ENCODE results near the gene APOD. TPM values are rescaled to one million over a fixed set of nuclear protein-coding genes. Genes with fewer than 3 reads are reported as not detected.

The APOD gene
- total RNA-seq, 1 donor = 1.4 TPM

DNA sequence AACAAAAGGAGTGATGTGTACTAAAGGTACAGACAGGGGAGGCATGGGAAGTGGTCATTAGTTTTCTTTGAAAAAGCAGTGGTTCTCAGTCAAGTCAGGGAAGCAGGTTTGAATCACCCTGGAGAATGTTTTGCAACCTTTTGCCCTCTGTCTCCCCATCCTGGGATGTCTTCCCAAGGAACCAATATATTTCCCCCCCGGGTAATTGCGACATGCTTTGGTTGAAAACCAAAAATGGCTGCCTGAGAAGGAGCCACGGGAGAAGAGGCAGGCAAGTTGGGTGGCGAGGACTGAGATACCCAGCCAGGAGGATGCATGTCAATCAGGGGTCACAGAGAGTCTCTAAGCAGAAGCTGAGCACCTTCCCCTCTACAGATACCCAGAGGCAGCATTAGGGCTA, 20.4 kb downstream of the APOD start:
- H2AFZ ChIP-seq (ENCODE audit: low read length) = no peak overlapping the region
- H3K4me2 ChIP-seq (ENCODE audit: insufficient read depth, low read length) = no peak overlapping the region
- TF ChIP-seq, protein P1, sequence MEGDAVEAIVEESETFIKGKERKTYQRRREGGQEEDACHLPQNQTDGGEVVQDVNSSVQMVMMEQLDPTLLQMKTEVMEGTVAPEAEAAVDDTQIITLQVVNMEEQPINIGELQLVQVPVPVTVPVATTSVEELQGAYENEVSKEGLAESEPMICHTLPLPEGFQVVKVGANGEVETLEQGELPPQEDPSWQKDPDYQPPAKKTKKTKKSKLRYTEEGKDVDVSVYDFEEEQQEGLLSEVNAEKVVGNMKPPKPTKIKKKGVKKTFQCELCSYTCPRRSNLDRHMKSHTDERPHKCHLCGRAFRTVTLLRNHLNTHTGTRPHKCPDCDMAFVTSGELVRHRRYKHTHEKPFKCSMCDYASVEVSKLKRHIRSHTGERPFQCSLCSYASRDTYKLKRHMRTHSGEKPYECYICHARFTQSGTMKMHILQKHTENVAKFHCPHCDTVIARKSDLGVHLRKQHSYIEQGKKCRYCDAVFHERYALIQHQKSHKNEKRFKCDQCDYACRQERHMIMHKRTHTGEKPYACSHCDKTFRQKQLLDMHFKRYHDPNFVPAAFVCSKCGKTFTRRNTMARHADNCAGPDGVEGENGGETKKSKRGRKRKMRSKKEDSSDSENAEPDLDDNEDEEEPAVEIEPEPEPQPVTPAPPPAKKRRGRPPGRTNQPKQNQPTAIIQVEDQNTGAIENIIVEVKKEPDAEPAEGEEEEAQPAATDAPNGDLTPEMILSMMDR (IDR thresholded peaks at IDR 0.05; ENCODE audit: extremely low read depth, low read depth, low read length) = no peak
- no peaks in the 10 kb centered on the region for H3K9me3 ChIP-seq (ENCODE audit: low read depth, low read length)
- no peak overlapping the region for H3K4me3 ChIP-seq (ENCODE audit: insufficient read depth, low read length)
- no peak for DNase-seq (ENCODE audit: insufficient read length, low spot score, missing footprints)
- H4K20me1 ChIP-seq (ENCODE audit: insufficient read depth, low read length) = no peaks in the 10 kb centered on the region
- H3K27ac ChIP-seq (ENCODE audit: low read depth, low read length) = no peak overlapping the region
- peaks cover 6% of the 10 kb centered on the region for H3K27me3 ChIP-seq (ENCODE audit: insufficient read depth, low read length)
- no peaks in the 10 kb centered on the region for H3K36me3 ChIP-seq (ENCODE audit: insufficient read depth, low read length)
- H3K4me1 ChIP-seq (ENCODE audit: insufficient read depth, low read length) = no peaks in the 10 kb centered on the region
- no peaks in the 10 kb centered on the region for H3K79me2 ChIP-seq (ENCODE audit: insufficient read depth, low read length)

DNA sequence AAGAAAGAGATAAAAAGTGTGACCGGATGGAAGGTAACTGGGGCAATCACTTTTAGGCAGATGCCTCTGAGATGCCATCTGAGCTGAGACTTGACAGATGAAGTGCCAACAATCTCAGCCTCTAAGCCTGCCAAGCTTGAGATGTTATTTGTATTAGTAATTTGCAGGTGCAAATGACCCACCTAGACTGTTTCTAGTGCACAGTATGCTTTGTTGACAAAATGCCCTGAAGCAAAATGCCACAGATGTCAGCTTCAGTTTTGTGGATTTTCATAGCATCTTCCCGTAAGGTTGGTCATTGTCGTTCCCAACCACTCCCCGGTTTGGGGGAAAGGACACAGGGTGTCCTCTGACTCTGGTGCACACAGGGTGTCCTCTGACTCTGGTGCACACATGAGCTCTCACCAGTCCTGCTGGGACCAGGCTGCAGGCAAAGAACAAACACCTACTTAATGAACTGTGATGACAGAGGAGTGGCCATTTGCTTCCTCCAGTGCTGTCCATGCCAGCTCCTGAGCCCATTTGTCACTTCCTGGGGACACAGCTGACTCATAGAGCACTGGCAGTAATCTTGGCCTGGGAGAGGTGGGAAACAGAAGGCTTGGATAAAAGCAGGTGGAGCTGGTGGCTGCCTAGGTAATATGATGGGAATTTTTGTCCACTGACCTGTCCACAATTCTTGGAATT, 23.9 kb downstream of the APOD start:
- H3K27ac ChIP-seq (ENCODE audit: low read depth, low read length) = no peak overlapping the region
- TF ChIP-seq, protein P1 (IDR thresholded peaks at IDR 0.05; ENCODE audit: extremely low read depth, low read depth, low read length) = no peak
- no peaks in the 10 kb centered on the region for H3K9me3 ChIP-seq (ENCODE audit: low read depth, low read length)
- no peaks in the 10 kb centered on the region for H3K4me1 ChIP-seq (ENCODE audit: insufficient read depth, low read length)
- H3K4me3 ChIP-seq (ENCODE audit: insufficient read depth, low read length) = no peak overlapping the region
- H3K4me2 ChIP-seq (ENCODE audit: insufficient read depth, low read length) = no peak overlapping the region
- H3K79me2 ChIP-seq (ENCODE audit: insufficient read depth, low read length) = no peaks in the 10 kb centered on the region
- peaks cover 12% of the 10 kb centered on the region for H3K27me3 ChIP-seq (ENCODE audit: insufficient read depth, low read length)
- H4K20me1 ChIP-seq (ENCODE audit: insufficient read depth, low read length) = no peaks in the 10 kb centered on the region
- DNase-seq (ENCODE audit: insufficient read length, low spot score, missing footprints) = no peak
- H2AFZ ChIP-seq (ENCODE audit: low read length) = no peak overlapping the region
- H3K36me3 ChIP-seq (ENCODE audit: insufficient read depth, low read length) = no peaks in the 10 kb centered on the region

DNA sequence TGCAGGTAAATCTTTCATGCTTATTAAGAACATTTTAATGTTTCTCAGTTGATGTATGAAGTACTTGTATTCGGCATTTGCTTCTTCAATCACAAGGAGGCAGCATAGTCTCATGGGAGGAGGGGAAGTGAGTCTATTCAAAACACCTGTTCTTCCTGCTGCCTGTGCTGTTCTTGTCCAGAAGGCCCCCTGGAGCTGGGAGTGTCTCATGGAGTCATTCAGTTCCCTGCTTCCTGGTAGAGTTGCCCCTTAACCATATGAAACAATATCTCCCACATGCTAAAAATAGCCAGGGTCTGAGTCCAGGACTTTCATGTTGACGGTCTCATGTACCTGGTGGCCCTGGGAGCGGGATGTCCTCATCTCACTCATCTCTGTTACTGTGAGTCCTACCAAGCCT, 25.1 kb downstream of the APOD start:
- no peaks in the 10 kb centered on the region for H3K9me3 ChIP-seq (ENCODE audit: low read depth, low read length)
- TF ChIP-seq, protein P1 (IDR thresholded peaks at IDR 0.05; ENCODE audit: extremely low read depth, low read depth, low read length) = no peak
- no peaks in the 10 kb centered on the region for H3K79me2 ChIP-seq (ENCODE audit: insufficient read depth, low read length)
- no peak overlapping the region for H3K27ac ChIP-seq (ENCODE audit: low read depth, low read length)
- no peak overlapping the region for H3K4me3 ChIP-seq (ENCODE audit: insufficient read depth, low read length)
- H3K27me3 ChIP-seq (ENCODE audit: insufficient read depth, low read length) = peaks cover 12% of the 10 kb centered on the region
- no peak overlapping the region for H2AFZ ChIP-seq (ENCODE audit: low read length)
- no peak overlapping the region for H3K4me2 ChIP-seq (ENCODE audit: insufficient read depth, low read length)
- no peaks in the 10 kb centered on the region for H3K36me3 ChIP-seq (ENCODE audit: insufficient read depth, low read length)
- H4K20me1 ChIP-seq (ENCODE audit: insufficient read depth, low read length) = no peaks in the 10 kb centered on the region
- no peak for DNase-seq (ENCODE audit: insufficient read length, low spot score, missing footprints)
- no peaks in the 10 kb centered on the region for H3K4me1 ChIP-seq (ENCODE audit: insufficient read depth, low read length)

DNA sequence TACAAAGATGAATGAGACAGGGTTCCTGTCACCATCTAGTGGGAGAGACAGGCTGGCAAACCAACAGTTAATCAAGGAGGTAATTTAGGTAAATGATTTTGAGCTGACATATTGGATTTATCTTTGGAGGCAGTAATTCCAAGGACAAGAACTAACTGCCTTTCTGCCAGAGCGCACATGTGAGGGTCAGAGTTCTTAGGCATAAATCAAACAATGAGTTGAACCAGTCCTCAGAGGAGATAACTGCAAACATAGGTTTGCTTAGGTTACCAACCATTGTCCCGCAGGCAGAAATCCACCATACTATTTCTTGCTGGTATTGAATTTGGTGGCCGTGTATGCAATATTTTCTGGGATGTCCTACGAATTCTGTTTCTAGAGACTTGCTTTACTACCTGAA, 26.4 kb downstream of the APOD start:
- Histone ChIP-seq H3K36me3 (ENCODE audit: insufficient read depth, low read length) (no peaks in the 10 kb centered on the region), H3K79me2 (ENCODE audit: insufficient read depth, low read length) (no peaks in the 10 kb centered on the region), H3K4me3 (ENCODE audit: insufficient read depth, low read length) (no peak overlapping the region), H3K4me2 (ENCODE audit: insufficient read depth, low read length) (no peak overlapping the region), H4K20me1 (ENCODE audit: insufficient read depth, low read length) (no peaks in the 10 kb centered on the region), H2AFZ (ENCODE audit: low read length) (no peak overlapping the region), H3K4me1 (ENCODE audit: insufficient read depth, low read length) (no peaks in the 10 kb centered on the region), H3K27me3 (ENCODE audit: insufficient read depth, low read length) (peaks cover 12% of the 10 kb centered on the region), H3K27ac (ENCODE audit: low read depth, low read length) (no peak overlapping the region), H3K9me3 (ENCODE audit: low read depth, low read length) (no peaks in the 10 kb centered on the region)
- TF ChIP-seq, protein P1 (IDR thresholded peaks at IDR 0.05; ENCODE audit: extremely low read depth, low read depth, low read length) = no peak
- no peak for DNase-seq (ENCODE audit: insufficient read length, low spot score, missing footprints)
